ENCODE measurements around the gene NPHP4. TPM values are rescaled to one million over a fixed set of nuclear protein-coding genes. Genes with fewer than 3 reads are reported as not detected.

NPHP4 gene
- total and polyA plus RNA-seq, 9 of the 15 experiments (the other 6 are each of a cell fraction or from before 2014, with no cell fraction given) = 0.52 to 26.2 (median 6.7) TPM

GRCh38 chr1:5885471-5886139 is 106.6 kb downstream of the NPHP4 start (continued):
- TF ChIP-seq RBM25 (IDR thresholded peaks at IDR 0.05; ENCODE audit: low read depth, low read length, severe bottlenecking) (no peak), NFE2 (IDR thresholded peaks at IDR 0.05; ENCODE audit: low read depth) (peak; percentile 73), MLLT1 (IDR thresholded peaks at IDR 0.05) (peak; percentile 22 to 31; a peak in 1 of 4 replicates), POLR2A (conservative IDR thresholded peaks at IDR 0.05) (no peak), HLTF (IDR thresholded peaks at IDR 0.05) (peak; percentile 54; the same call in 1 of the 2 replicates), CBFA2T3 (IDR thresholded peaks at IDR 0.05) (peak; percentile 99), CSDE1 (IDR thresholded peaks at IDR 0.05) (no peak), CREB5 (CRISPR knock-in tag; IDR thresholded peaks at IDR 0.05) (no peak), ZNF655 (CRISPR knock-in tag; IDR thresholded peaks at IDR 0.05) (no peak), MCM5 (IDR thresholded peaks at IDR 0.05; ENCODE audit: low read depth) (no peak), ZNF121 (CRISPR knock-in tag; conservative IDR thresholded peaks at IDR 0.05) (no peak), ARID3A (IDR thresholded peaks at IDR 0.05; ENCODE audit: borderline replicate concordance, low read depth, low read length) (peak; percentile 71; the same call in 1 of the 2 replicates), THRAP3 (IDR thresholded peaks at IDR 0.05; ENCODE audit: borderline replicate concordance) (no peak), MIER1 (IDR thresholded peaks at IDR 0.05; ENCODE audit: low read depth) (no peak), ZNF316 (IDR thresholded peaks at IDR 0.05) (no peak; the same call in 1 of the 2 replicates), ZNF76 (CRISPR knock-in tag; IDR thresholded peaks at IDR 0.05; ENCODE audit: borderline replicate concordance) (peak; percentile 86), PCBP2 (IDR thresholded peaks at IDR 0.05; ENCODE audit: low read depth, low read length, poor library complexity, severe bottlenecking) (no peak), LEF1 (IDR thresholded peaks at IDR 0.05) (peak; percentile 93), NR2C2 (CRISPR knock-in tag; IDR thresholded peaks at IDR 0.05) (no peak), NR2C2 (tag; IDR thresholded peaks at IDR 0.05) (peak; percentile 71; the same call in 1 of the 2 replicates), MYBL2 (IDR thresholded peaks at IDR 0.05; ENCODE audit: low read depth) (no peak; the same call in 1 of the 2 replicates), MYBL2 (CRISPR knock-in tag; IDR thresholded peaks at IDR 0.05; ENCODE audit: borderline replicate concordance) (no peak)
